Astrocyte of the cerebellum (primary cell): Measurements from ENCODE around the gene PPP2R5C.

ENCODE experiments used
- DNase-seq: peaks from one replicate; pipeline ENCODE4 v3.0.0-alpha.2; 2011; ENCODE audit warnings: low read depth
- H3K4me3 ChIP-seq: 2 replicates; pipeline ENCODE4 v1.5.1; 2011; ENCODE audit warnings: mild to moderate bottlenecking, low read depth, low read length, moderate library complexity
- CTCF ChIP-seq: IDR thresholded peaks from 2 replicates; pipeline ENCODE4 v1.5.1; 2012; ENCODE audit warnings: low read length, low read depth, moderate library complexity, mild to moderate bottlenecking; ENCODE audit errors: missing control alignments
- in situ Hi-C: cut with HindIII; loops from 2 replicates; pipeline ENCODE4 v1.10.0; 2017; ENCODE audit warnings: low sequenced_read_pairs

The PPP2R5C gene

GRCh38 chr14:101961011-101961721 is 199.7 kb downstream of the PPP2R5C start:
- in situ Hi-C loops, result no loop called here
- DNase-seq, result peak; percentile 57
- peak; percentile 94 for TF ChIP-seq CTCF
- no peak overlapping the region for H3K4me3 ChIP-seq

- TF ChIP-seq CTCF, result no peak
- no peak overlapping the region for H3K4me3 ChIP-seq
- in situ Hi-C loops, result no loop called here
- DNase-seq, result no peak
Measured at GRCh38 chr14:101961746-101962502, 200.4 kb downstream of the PPP2R5C start.

- in situ Hi-C loops, result no loop called here
- no peak for TF ChIP-seq CTCF
- peak; percentile 72 for DNase-seq
- H3K4me3 ChIP-seq, result no peak overlapping the region
Measured at GRCh38 chr14:101962503-101962874, 201.0 kb downstream of the PPP2R5C start.

- no peak for TF ChIP-seq CTCF
- in situ Hi-C loops, result no loop called here
- DNase-seq, result no peak
- H3K4me3 ChIP-seq, result no peak overlapping the region
Measured at GRCh38 chr14:101963052-101963451, 201.5 kb downstream of the PPP2R5C start.

GRCh38 chr14:101963656-101964296 is 202.3 kb downstream of the PPP2R5C start:
- no peak for TF ChIP-seq CTCF
- DNase-seq, result no peak
- in situ Hi-C loops, result no loop called here
- no peak overlapping the region for H3K4me3 ChIP-seq

- H3K4me3 ChIP-seq, result peak within 1 kb of the TSS; percentile 95
- in situ Hi-C loops, result no loop called here
- DNase-seq, result peak; percentile 93
- TF ChIP-seq CTCF, result no peak
Measured at GRCh38 chr14:101964297-101965180, 203.0 kb downstream of the PPP2R5C start, which contains the start of gene DYNC1H1. TSS of gene DYNC1H1 (plus strand) at chr14:101964573. CDS start at chr14:101964692, 119 bp downstream.
